Gastroesophageal sphincter (tissue), 3 donors: ENCODE results near the gene INHA.

Experiments used
- POLR2A ChIP-seq, 2 donors: fragments of 450-650 bp; IDR thresholded peaks; one replicate each; pipeline ENCODE4 v1.6.1; 2017; ENCODE audit warnings: antibody characterized with exemption in 2 of 2, mild to moderate bottlenecking in 2 of 2, moderate library complexity in 1 of 2
- POLR2AphosphoS5 ChIP-seq: sonication (generic); formaldehyde crosslinking; IDR thresholded peaks from one replicate; pipeline ENCODE4 v1.6.1; 2017; ENCODE audit warnings: antibody characterized with exemption
- TF ChIP-seq, protein P1 (sequence below), 4 experiments: fragments of 200-600 bp in 2 of 4; fragments of 450-650 bp in 2 of 4; sonication (generic) in 1 of 4; IDR thresholded peaks; one replicate each; pipeline ENCODE4 v1.5.1; 2017 to 2019; ENCODE audit warnings: antibody characterized with exemption in 4 of 4, mild to moderate bottlenecking in 2 of 4, moderate library complexity in 2 of 4

DNA sequence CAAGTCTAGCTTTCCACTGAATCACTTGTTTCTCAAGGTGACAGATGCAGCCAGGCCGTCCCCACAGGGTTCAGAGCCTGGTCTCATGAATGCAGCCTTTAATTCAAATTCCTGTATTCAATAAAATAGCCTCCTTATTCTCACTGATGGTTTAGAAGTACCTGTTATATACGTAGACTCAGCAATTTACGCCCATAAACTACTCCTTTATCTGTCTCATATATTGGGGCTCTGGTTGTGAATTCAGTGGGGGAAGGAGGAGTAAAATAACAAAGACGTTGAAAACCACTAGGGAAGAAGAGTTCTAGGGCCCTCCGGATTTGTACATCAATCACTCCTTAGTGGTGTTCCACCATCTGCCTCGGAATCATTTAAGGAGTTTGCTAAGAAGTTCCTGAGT lies 2.5 kb upstream of the INHA start:
- TF ChIP-seq, protein P1, sequence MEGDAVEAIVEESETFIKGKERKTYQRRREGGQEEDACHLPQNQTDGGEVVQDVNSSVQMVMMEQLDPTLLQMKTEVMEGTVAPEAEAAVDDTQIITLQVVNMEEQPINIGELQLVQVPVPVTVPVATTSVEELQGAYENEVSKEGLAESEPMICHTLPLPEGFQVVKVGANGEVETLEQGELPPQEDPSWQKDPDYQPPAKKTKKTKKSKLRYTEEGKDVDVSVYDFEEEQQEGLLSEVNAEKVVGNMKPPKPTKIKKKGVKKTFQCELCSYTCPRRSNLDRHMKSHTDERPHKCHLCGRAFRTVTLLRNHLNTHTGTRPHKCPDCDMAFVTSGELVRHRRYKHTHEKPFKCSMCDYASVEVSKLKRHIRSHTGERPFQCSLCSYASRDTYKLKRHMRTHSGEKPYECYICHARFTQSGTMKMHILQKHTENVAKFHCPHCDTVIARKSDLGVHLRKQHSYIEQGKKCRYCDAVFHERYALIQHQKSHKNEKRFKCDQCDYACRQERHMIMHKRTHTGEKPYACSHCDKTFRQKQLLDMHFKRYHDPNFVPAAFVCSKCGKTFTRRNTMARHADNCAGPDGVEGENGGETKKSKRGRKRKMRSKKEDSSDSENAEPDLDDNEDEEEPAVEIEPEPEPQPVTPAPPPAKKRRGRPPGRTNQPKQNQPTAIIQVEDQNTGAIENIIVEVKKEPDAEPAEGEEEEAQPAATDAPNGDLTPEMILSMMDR (IDR thresholded peaks at IDR 0.05) = no peak
- TF ChIP-seq POLR2A (IDR thresholded peaks at IDR 0.05) (no peak), POLR2AphosphoS5 (no peak)
